ENCODE data around the gene PRICKLE1. TPM values are rescaled to one million over a fixed set of nuclear protein-coding genes. Genes with fewer than 3 reads are reported as not detected.
A peak's percentile ranks its signal among the peaks of the same experiment; 100 is the strongest.

Gene PRICKLE1
- total and polyA plus RNA-seq, 2 of the 13 experiments (the other 11 are each of a cell fraction or from before 2014, with no cell fraction given), result not detected

DNA sequence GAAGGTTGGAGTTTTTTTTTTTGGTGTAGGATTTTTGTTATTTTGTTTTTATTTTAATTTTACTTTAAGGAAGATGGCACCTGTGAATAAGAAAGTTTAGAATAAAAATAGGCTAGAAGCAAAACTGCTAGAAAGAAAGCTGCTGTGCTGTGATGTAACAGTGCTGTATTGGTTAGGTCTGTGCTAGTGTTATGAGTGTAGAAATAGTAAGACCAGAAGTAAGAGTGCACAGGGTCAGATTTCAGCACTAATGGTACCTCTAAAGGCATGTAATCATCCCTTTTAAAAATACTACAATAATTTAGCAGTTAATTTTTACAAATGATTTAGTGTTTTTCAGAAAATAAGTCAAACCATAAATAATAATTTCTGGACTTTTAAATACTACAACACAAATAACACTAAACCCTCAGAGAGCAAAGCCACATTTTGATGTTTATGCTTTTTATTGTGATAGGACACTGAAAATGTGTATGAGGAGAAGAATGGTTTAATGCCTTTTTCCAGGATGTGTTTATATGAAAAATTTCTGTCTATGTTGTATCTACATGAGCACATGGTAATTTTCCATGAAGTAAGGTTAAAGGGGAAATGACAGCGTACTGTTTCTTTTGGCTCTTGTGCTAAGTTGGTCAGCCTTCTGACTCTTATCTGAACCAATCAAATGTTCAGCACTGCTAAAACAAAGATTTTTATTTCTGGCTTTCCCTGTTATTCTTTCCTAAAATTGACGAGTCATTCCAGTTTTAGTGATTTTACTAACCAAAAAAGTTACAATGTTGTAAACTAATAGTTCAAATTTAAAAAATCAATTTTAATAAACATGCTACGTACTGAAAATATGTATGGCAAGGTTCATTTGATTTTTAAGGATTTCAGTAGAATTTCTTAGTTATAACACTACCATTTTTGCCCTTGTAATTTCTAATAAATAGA is 167.4 kb downstream of the PRICKLE1 start:
- no peaks in the 10 kb centered on the region for H4K20me1 ChIP-seq (ENCODE audit: insufficient read depth, low read length)
- BruUV-seq (replicated peaks), result no TSS peak
- H3K4me2 ChIP-seq (ENCODE audit: low read depth, low read length), result no peak overlapping the region
- no peaks in the 10 kb centered on the region for H3K79me2 ChIP-seq (ENCODE audit: insufficient read depth, low read length)
- H3K27me3 ChIP-seq (ENCODE audit: control insufficient read depth in 1 of 2, insufficient read depth in 2 of 2, low read length in 2 of 2), result no peaks in the 10 kb centered on the region
- H3K4me3 ChIP-seq (replicated peaks in 1 of 3; ENCODE audit: insufficient read depth in 1 of 3, low read depth in 2 of 3, low read length in 3 of 3), result no peak overlapping the region
- no peak overlapping the region for H3K9ac ChIP-seq (ENCODE audit: insufficient read depth, low read depth, low read length)
- FAIRE-seq (no peak), ATAC-seq (no peak), DNase-seq (ENCODE audit: low spot score) (no peak)
- no peaks in the 10 kb centered on the region for H3K9me3 ChIP-seq (ENCODE audit: low read length)
- POLR2A ChIA-PET, result interaction anchor here (0.7 kb wide), 1 partner anchor 771 kb away, joined by 3 read pairs; no protein-coding TSS in a partner anchor
- TF ChIP-seq, protein P1, sequence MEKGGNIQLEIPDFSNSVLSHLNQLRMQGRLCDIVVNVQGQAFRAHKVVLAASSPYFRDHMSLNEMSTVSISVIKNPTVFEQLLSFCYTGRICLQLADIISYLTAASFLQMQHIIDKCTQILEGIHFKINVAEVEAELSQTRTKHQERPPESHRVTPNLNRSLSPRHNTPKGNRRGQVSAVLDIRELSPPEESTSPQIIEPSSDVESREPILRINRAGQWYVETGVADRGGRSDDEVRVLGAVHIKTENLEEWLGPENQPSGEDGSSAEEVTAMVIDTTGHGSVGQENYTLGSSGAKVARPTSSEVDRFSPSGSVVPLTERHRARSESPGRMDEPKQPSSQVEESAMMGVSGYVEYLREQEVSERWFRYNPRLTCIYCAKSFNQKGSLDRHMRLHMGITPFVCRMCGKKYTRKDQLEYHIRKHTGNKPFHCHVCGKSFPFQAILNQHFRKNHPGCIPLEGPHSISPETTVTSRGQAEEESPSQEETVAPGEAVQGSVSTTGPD (CRISPR knock-in tag; IDR thresholded peaks at IDR 0.05), result no peak
- TF ChIP-seq NFE2L2 (IDR thresholded peaks at IDR 0.05; ENCODE audit: low read length), result peak; percentile 71
- no peak overlapping the region for H2AFZ ChIP-seq (ENCODE audit: low read length)
- intact Hi-C loops (cut with micrococcal nuclease; ENCODE audit: unreplicated experiment), result no loop called here
- H3K36me3 ChIP-seq (replicated peaks in 1 of 2; ENCODE audit: control insufficient read depth in 1 of 2, insufficient read depth in 2 of 2, low read length in 2 of 2), result no peaks in the 10 kb centered on the region
- CTCF ChIA-PET (ENCODE audit: low intra/inter-chr PET ratio, low total read pairs), result no interaction called here
- WGBS (ENCODE audit: low lambda C conversion rate), result 97% methylated on average over 3 of the region's 3 CpGs
- in situ Hi-C loops (cut with HindIII; ENCODE audit: extremely low pct_ligation_motif_present, low pct_unique_long_range_greater_than_20kb), result no loop called here
- no peak overlapping the region for H3K27ac ChIP-seq (ENCODE audit: extremely low read length, insufficient read depth, low read length)
- H3K4me1 ChIP-seq (ENCODE audit: insufficient read depth, low read length), result no peaks in the 10 kb centered on the region

DNA sequence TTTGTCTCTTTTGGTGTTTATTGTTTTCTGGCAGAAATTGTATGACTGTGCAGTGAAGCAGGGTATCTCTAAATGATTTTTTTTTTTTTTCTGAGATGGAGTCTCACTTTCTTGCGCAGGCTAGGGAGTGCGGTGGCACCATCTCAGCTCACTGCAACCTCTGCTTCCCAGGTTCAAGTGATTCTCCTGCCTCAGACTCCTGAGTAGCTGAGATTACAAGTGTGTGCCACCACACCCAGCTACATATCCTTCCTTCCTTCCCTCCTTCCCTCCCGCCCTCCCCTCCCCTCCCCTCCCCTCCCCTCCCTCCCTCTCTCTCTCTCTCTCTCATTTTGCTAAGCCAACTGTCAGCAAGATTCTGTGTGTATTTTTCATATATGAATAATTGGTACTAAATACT is 169.2 kb downstream of the PRICKLE1 start:
- DNase-seq (ENCODE audit: low spot score) (no peak), FAIRE-seq (no peak), ATAC-seq (no peak)
- H2AFZ ChIP-seq (ENCODE audit: low read length), result no peak overlapping the region
- intact Hi-C loops (cut with micrococcal nuclease; ENCODE audit: unreplicated experiment) (no loop called here), in situ Hi-C loops (cut with HindIII; ENCODE audit: extremely low pct_ligation_motif_present, low pct_unique_long_range_greater_than_20kb) (no loop called here)
- H3K9ac ChIP-seq (ENCODE audit: insufficient read depth, low read depth, low read length), result no peak overlapping the region
- H3K79me2 ChIP-seq (ENCODE audit: insufficient read depth, low read length), result no peaks in the 10 kb centered on the region
- H3K4me3 ChIP-seq (replicated peaks in 1 of 3; ENCODE audit: insufficient read depth in 1 of 3, low read depth in 2 of 3, low read length in 3 of 3), result no peak overlapping the region
- H3K27me3 ChIP-seq (ENCODE audit: control insufficient read depth in 1 of 2, insufficient read depth in 2 of 2, low read length in 2 of 2), result no peaks in the 10 kb centered on the region
- no peaks in the 10 kb centered on the region for H3K4me1 ChIP-seq (ENCODE audit: insufficient read depth, low read length)
- 94% methylated on average over 3 of the region's 3 CpGs for WGBS (ENCODE audit: low lambda C conversion rate)
- no peak overlapping the region for H3K27ac ChIP-seq (ENCODE audit: extremely low read length, insufficient read depth, low read length)
- H4K20me1 ChIP-seq (ENCODE audit: insufficient read depth, low read length), result no peaks in the 10 kb centered on the region
- H3K36me3 ChIP-seq (replicated peaks in 1 of 2; ENCODE audit: control insufficient read depth in 1 of 2, insufficient read depth in 2 of 2, low read length in 2 of 2), result no peaks in the 10 kb centered on the region
- ChIA-PET POLR2A (no interaction called here), CTCF (ENCODE audit: low intra/inter-chr PET ratio, low total read pairs) (no interaction called here)
- no peak overlapping the region for H3K4me2 ChIP-seq (ENCODE audit: low read depth, low read length)
- no peaks in the 10 kb centered on the region for H3K9me3 ChIP-seq (ENCODE audit: low read length)
- BruUV-seq (replicated peaks), result no TSS peak
- no peak for TF ChIP-seq ZNF850 (CRISPR knock-in tag; conservative IDR thresholded peaks at IDR 0.05)
- no peak for TF ChIP-seq ZNF143 (CRISPR knock-in tag; IDR thresholded peaks at IDR 0.05)
- TF ChIP-seq RBM22 (optimal IDR thresholded peaks at IDR 0.05; ENCODE audit: low read length), result no peak
- no peak for TF ChIP-seq ELK4 (CRISPR knock-in tag; IDR thresholded peaks at IDR 0.05; ENCODE audit: borderline replicate concordance)
- TF ChIP-seq ATF1 (CRISPR knock-in tag; IDR thresholded peaks at IDR 0.05), result no peak
- TF ChIP-seq HNF4A (CRISPR knock-in tag; IDR thresholded peaks at IDR 0.05), result no peak
- TF ChIP-seq ASH2L (IDR thresholded peaks at IDR 0.05; ENCODE audit: insufficient read length, low read depth, low read length), result no peak
- TF ChIP-seq TBX2 (CRISPR knock-in tag; IDR thresholded peaks at IDR 0.05; ENCODE audit: borderline replicate concordance), result no peak
- TF ChIP-seq MIER2 (CRISPR knock-in tag; IDR thresholded peaks at IDR 0.05), result no peak
- TF ChIP-seq MLX (CRISPR knock-in tag; IDR thresholded peaks at IDR 0.05), result no peak
- TF ChIP-seq ZMYM4 (CRISPR knock-in tag; IDR thresholded peaks at IDR 0.05), result no peak
- TF ChIP-seq ZMAT3 (CRISPR knock-in tag; conservative IDR thresholded peaks at IDR 0.05), result no peak
